Liver (tissue), 3 donors: ENCODE measurements around the gene ATXN7L3.

Experiments
- EGR1 ChIP-seq, 2 donors: IDR thresholded peaks; 2 replicates each; pipeline ENCODE4 v1.6.1; 2016 to 2018; ENCODE audit warnings: antibody characterized with exemption in 2 of 2, low read depth in 2 of 2
- GABPA ChIP-seq, 2 donors: IDR thresholded peaks in 1 of 2; conservative IDR thresholded peaks in 1 of 2; 2 replicates each; pipeline ENCODE4 v1.6.1; 2016; ENCODE audit warnings: antibody characterized with exemption in 2 of 2, mild to moderate bottlenecking in 1 of 2, moderate library complexity in 1 of 2
- JUND ChIP-seq, 2 donors: IDR thresholded peaks; 2 replicates each; pipeline ENCODE4 v1.6.1; 2016; ENCODE audit warnings: antibody characterized with exemption in 2 of 2
- RAD21 ChIP-seq, 2 donors: IDR thresholded peaks; 2 replicates each; pipeline ENCODE4 v1.6.1; 2016; ENCODE audit warnings: antibody characterized with exemption in 2 of 2, mild to moderate bottlenecking in 2 of 2
- SP1 ChIP-seq: IDR thresholded peaks from 2 replicates; pipeline ENCODE4 v1.6.1; 2018; ENCODE audit warnings: antibody characterized with exemption, mild to moderate bottlenecking
- TAF1 ChIP-seq: conservative IDR thresholded peaks from 2 replicates; pipeline ENCODE4 v1.6.1; 2016; ENCODE audit warnings: antibody characterized with exemption, mild to moderate bottlenecking
- YY1 ChIP-seq: IDR thresholded peaks from 2 replicates; pipeline ENCODE4 v1.6.1; 2016; ENCODE audit warnings: antibody characterized with exemption, mild to moderate bottlenecking
- TF ChIP-seq, protein P1 (sequence below): fragments of 150-350 bp; IDR thresholded peaks from 2 replicates; pipeline ENCODE4 v1.5.1; 2017; ENCODE audit warnings: improper control_type of control experiment, low read depth, low read length; ENCODE audit not compliant: missing input control
- TF ChIP-seq, protein P2 (sequence below): IDR thresholded peaks from 2 replicates; pipeline ENCODE4 v1.6.1; 2016; ENCODE audit warnings: antibody characterized with exemption
- TF ChIP-seq, protein P3 (sequence below): IDR thresholded peaks from 2 replicates; pipeline ENCODE4 v1.6.1; 2016; ENCODE audit warnings: antibody characterized with exemption
- TF ChIP-seq, protein P4 (sequence below): IDR thresholded peaks from 2 replicates; pipeline ENCODE4 v1.6.1; 2016; ENCODE audit warnings: antibody characterized with exemption, mild to moderate bottlenecking
- donor health status: healthy.
- donor health status: healthy.

DNA sequence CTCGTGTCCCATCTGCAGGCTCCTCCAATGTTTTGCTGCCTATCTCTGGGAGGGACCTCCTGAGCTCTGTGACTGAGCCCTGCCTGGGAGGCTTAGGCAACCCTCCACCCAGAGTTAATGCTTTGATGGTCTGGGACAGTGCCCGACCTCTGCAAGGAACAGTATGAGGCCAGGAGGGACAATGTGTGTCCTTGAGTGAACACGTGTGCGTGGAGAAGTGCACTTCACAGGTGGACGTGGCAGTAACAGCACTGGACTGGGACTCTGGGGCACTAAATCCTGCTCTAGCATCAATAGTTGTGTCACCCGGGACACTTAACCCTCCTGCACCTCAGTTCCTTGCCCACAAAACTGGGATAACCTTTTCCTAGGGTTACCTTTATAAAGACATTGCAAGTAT, 15.2 kb upstream of the ATXN7L3 start:
- TF ChIP-seq YY1 = no peak
- TF ChIP-seq, protein P1, sequence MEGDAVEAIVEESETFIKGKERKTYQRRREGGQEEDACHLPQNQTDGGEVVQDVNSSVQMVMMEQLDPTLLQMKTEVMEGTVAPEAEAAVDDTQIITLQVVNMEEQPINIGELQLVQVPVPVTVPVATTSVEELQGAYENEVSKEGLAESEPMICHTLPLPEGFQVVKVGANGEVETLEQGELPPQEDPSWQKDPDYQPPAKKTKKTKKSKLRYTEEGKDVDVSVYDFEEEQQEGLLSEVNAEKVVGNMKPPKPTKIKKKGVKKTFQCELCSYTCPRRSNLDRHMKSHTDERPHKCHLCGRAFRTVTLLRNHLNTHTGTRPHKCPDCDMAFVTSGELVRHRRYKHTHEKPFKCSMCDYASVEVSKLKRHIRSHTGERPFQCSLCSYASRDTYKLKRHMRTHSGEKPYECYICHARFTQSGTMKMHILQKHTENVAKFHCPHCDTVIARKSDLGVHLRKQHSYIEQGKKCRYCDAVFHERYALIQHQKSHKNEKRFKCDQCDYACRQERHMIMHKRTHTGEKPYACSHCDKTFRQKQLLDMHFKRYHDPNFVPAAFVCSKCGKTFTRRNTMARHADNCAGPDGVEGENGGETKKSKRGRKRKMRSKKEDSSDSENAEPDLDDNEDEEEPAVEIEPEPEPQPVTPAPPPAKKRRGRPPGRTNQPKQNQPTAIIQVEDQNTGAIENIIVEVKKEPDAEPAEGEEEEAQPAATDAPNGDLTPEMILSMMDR = no peak
- TF ChIP-seq, protein P2, sequence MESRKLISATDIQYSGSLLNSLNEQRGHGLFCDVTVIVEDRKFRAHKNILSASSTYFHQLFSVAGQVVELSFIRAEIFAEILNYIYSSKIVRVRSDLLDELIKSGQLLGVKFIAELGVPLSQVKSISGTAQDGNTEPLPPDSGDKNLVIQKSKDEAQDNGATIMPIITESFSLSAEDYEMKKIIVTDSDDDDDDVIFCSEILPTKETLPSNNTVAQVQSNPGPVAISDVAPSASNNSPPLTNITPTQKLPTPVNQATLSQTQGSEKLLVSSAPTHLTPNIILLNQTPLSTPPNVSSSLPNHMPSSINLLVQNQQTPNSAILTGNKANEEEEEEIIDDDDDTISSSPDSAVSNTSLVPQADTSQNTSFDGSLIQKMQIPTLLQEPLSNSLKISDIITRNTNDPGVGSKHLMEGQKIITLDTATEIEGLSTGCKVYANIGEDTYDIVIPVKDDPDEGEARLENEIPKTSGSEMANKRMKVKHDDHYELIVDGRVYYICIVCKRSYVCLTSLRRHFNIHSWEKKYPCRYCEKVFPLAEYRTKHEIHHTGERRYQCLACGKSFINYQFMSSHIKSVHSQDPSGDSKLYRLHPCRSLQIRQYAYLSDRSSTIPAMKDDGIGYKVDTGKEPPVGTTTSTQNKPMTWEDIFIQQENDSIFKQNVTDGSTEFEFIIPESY = no peak
- TF ChIP-seq RAD21 (IDR thresholded peaks at IDR 0.05) = no peak
- no peak for TF ChIP-seq JUND (IDR thresholded peaks at IDR 0.05)
- TF ChIP-seq, protein P3, sequence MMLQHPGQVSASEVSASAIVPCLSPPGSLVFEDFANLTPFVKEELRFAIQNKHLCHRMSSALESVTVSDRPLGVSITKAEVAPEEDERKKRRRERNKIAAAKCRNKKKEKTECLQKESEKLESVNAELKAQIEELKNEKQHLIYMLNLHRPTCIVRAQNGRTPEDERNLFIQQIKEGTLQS = no peak
- no peak for TF ChIP-seq TAF1
- no peak for TF ChIP-seq EGR1 (IDR thresholded peaks at IDR 0.05; ENCODE audit: low read depth in 2 of 2)
- TF ChIP-seq, protein P4, sequence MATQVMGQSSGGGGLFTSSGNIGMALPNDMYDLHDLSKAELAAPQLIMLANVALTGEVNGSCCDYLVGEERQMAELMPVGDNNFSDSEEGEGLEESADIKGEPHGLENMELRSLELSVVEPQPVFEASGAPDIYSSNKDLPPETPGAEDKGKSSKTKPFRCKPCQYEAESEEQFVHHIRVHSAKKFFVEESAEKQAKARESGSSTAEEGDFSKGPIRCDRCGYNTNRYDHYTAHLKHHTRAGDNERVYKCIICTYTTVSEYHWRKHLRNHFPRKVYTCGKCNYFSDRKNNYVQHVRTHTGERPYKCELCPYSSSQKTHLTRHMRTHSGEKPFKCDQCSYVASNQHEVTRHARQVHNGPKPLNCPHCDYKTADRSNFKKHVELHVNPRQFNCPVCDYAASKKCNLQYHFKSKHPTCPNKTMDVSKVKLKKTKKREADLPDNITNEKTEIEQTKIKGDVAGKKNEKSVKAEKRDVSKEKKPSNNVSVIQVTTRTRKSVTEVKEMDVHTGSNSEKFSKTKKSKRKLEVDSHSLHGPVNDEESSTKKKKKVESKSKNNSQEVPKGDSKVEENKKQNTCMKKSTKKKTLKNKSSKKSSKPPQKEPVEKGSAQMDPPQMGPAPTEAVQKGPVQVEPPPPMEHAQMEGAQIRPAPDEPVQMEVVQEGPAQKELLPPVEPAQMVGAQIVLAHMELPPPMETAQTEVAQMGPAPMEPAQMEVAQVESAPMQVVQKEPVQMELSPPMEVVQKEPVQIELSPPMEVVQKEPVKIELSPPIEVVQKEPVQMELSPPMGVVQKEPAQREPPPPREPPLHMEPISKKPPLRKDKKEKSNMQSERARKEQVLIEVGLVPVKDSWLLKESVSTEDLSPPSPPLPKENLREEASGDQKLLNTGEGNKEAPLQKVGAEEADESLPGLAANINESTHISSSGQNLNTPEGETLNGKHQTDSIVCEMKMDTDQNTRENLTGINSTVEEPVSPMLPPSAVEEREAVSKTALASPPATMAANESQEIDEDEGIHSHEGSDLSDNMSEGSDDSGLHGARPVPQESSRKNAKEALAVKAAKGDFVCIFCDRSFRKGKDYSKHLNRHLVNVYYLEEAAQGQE = no peak
- TF ChIP-seq SP1 = no peak
- TF ChIP-seq GABPA (IDR thresholded peaks at IDR 0.05 in 1 of 2, conservative IDR thresholded peaks at IDR 0.05 in 1 of 2) = no peak
